Liver (tissue), 9 donors: Measurements from ENCODE around the gene CDH26. TPM values are rescaled to one million over a fixed set of nuclear protein-coding genes. Genes with fewer than 3 reads are reported as not detected.

Source experiments
- DNase-seq: peaks from one replicate; pipeline ENCODE4 v3.0.0-alpha.2; 2017; ENCODE audit warnings: low spot score
- H3K27ac ChIP-seq, 2 donors: one replicate each; pipeline ENCODE4 v1.7.0; 2013; ENCODE audit warnings: inconsistent platforms in 2 of 2, low read length in 2 of 2, control low read depth in 1 of 2, low read depth in 1 of 2, mild to moderate bottlenecking in 1 of 2
- H3K27me3 ChIP-seq, 4 donors: one replicate each; pipeline versions ENCODE4 v1.6.1 to v1.7.0; 2013; ENCODE audit warnings: low read length in 3 of 4, inconsistent platforms in 1 of 4, mild to moderate bottlenecking in 1 of 4, moderate library complexity in 1 of 4; ENCODE audit not compliant: control insufficient read depth in 4 of 4, insufficient read depth in 4 of 4
- H3K36me3 ChIP-seq, 4 donors: one replicate each; pipeline versions ENCODE4 v1.6.1 to v1.7.0; 2013; ENCODE audit warnings: low read length in 3 of 4, mild to moderate bottlenecking in 3 of 4, low read depth in 1 of 4, moderate library complexity in 1 of 4; ENCODE audit not compliant: control insufficient read depth in 4 of 4, insufficient read depth in 3 of 4
- H3K4me1 ChIP-seq, 4 donors: one replicate each; pipeline versions ENCODE4 v1.6.1 to v1.7.0; 2013; ENCODE audit warnings: low read length in 3 of 4, mild to moderate bottlenecking in 3 of 4, moderate library complexity in 1 of 4; ENCODE audit not compliant: control insufficient read depth in 4 of 4, insufficient read depth in 4 of 4
- H3K4me3 ChIP-seq, 3 donors: one replicate each; pipeline versions ENCODE4 v1.6.1 to v1.7.0; 2013; ENCODE audit warnings: low read length in 3 of 3, control low read depth in 1 of 3, low read depth in 1 of 3, mild to moderate bottlenecking in 1 of 3
- H3K9ac ChIP-seq, 2 donors: one replicate each; pipeline ENCODE4 v1.7.0; 2013; ENCODE audit warnings: low read length in 2 of 2, mild to moderate bottlenecking in 2 of 2, moderate library complexity in 2 of 2, control low read depth in 1 of 2, low read depth in 1 of 2
- H3K9me3 ChIP-seq, 4 donors: one replicate each; pipeline versions ENCODE4 v1.6.1 to v1.7.0; 2013; ENCODE audit warnings: low read length in 3 of 4; ENCODE audit not compliant: control insufficient read depth in 4 of 4
- EGR1 ChIP-seq, 2 donors: IDR thresholded peaks; 2 replicates each; pipeline ENCODE4 v1.6.1; 2016 to 2018; ENCODE audit warnings: antibody characterized with exemption in 2 of 2, low read depth in 2 of 2
- GABPA ChIP-seq, 2 donors: IDR thresholded peaks in 1 of 2; conservative IDR thresholded peaks in 1 of 2; 2 replicates each; pipeline ENCODE4 v1.6.1; 2016; ENCODE audit warnings: antibody characterized with exemption in 2 of 2, mild to moderate bottlenecking in 1 of 2, moderate library complexity in 1 of 2
- HNF4A ChIP-seq, 2 donors: conservative IDR thresholded peaks; 2 replicates each; pipeline ENCODE4 v1.6.1; 2016; ENCODE audit warnings: antibody characterized with exemption in 2 of 2, mild to moderate bottlenecking in 2 of 2
- JUND ChIP-seq, 2 donors: IDR thresholded peaks; 2 replicates each; pipeline ENCODE4 v1.6.1; 2016; ENCODE audit warnings: antibody characterized with exemption in 2 of 2
- NR2F2 ChIP-seq: IDR thresholded peaks from 2 replicates; pipeline ENCODE4 v1.6.1; 2016; ENCODE audit warnings: antibody characterized with exemption
- RAD21 ChIP-seq, 2 donors: IDR thresholded peaks; 2 replicates each; pipeline ENCODE4 v1.6.1; 2016; ENCODE audit warnings: antibody characterized with exemption in 2 of 2, mild to moderate bottlenecking in 2 of 2
- SP1 ChIP-seq: IDR thresholded peaks from 2 replicates; pipeline ENCODE4 v1.6.1; 2018; ENCODE audit warnings: antibody characterized with exemption, mild to moderate bottlenecking
- YY1 ChIP-seq: IDR thresholded peaks from 2 replicates; pipeline ENCODE4 v1.6.1; 2016; ENCODE audit warnings: antibody characterized with exemption, mild to moderate bottlenecking
- WGBS: extraction: QIAGEN DNeasy Blood & Tissue Kit; methylation state at CpG from one replicate; pipeline ENCODE4 v1.1.7; 2013; 5-methylcytosine and 5-hydroxymethylcytosine counted together
- polyA plus RNA-seq, 2 donors: library from polyadenylated mRNA; stranded (reverse) in 1 of 2; unstranded in 1 of 2; fragments of 200-250 nt in 1 of 2; fragments of >200 nt in 1 of 2; fragmentation: Nextera tagmentation in 1 of 2; extraction: Ambion mirVana in 1 of 2; gene quantifications; one replicate each; pipeline versions ENCODE4 v1.2.1 to v1.2.3, GENCODE V29; 2013 to 2015
- total RNA-seq, 2 donors: library from RNA; depleted of rRNA; stranded (reverse); fragments of >200 nt; gene quantifications; one replicate each; pipeline ENCODE4 v1.2.3, GENCODE V29; 2014
- TF ChIP-seq, protein P1 (sequence below): IDR thresholded peaks from 2 replicates; pipeline ENCODE4 v1.6.1; 2016; ENCODE audit warnings: antibody characterized with exemption
- TF ChIP-seq, protein P2 (sequence below): IDR thresholded peaks from 2 replicates; pipeline ENCODE4 v1.6.1; 2016; ENCODE audit warnings: antibody characterized with exemption
- TF ChIP-seq, protein P3 (sequence below): IDR thresholded peaks from 2 replicates; pipeline ENCODE4 v1.6.1; 2016; ENCODE audit warnings: antibody characterized with exemption
- donor health status: healthy.
- donor health status: healthy.
- donor health status: healthy.
- donor health status: healthy.
- donor health status: healthy.

CDH26 gene
- total and polyA plus RNA-seq, 4 donors = 0.03 to 0.70 (median 0.43) TPM

DNA sequence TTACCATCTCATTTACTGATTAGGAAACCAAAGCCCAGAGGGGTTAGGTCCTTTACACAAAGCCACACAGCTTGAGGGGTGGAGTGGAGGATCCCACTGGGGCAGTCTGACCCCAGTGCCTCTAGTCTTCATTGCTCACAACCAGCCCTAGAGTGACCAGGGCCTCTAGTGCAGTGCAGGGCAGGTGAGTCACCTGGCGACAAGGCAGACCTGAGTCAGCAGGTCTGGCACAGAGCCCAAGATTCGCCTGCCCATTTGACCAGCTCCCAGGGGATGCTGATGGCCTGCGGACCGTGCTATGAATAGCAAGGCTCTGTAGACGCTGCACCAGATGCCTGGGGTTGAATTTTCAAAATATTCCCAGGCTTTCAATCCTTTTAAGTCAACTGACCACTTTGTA is 29.9 kb downstream of the CDH26 start:
- no peak for DNase-seq
- H3K9ac ChIP-seq = no peak overlapping the region
- TF ChIP-seq, protein P1, sequence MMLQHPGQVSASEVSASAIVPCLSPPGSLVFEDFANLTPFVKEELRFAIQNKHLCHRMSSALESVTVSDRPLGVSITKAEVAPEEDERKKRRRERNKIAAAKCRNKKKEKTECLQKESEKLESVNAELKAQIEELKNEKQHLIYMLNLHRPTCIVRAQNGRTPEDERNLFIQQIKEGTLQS = no peak
- TF ChIP-seq NR2F2 (no peak), JUND (IDR thresholded peaks at IDR 0.05) (no peak), YY1 (no peak)
- H3K4me1 ChIP-seq = no peaks in the 10 kb centered on the region
- H3K36me3 ChIP-seq = no peaks in the 10 kb centered on the region
- WGBS = 74% methylated on average over 5 of the region's 5 CpGs
- H3K27me3 ChIP-seq = no peaks in the 10 kb centered on the region
- no peaks in the 10 kb centered on the region for H3K9me3 ChIP-seq
- H3K4me3 ChIP-seq = no peak overlapping the region
- H3K27ac ChIP-seq = no peak overlapping the region

DNA sequence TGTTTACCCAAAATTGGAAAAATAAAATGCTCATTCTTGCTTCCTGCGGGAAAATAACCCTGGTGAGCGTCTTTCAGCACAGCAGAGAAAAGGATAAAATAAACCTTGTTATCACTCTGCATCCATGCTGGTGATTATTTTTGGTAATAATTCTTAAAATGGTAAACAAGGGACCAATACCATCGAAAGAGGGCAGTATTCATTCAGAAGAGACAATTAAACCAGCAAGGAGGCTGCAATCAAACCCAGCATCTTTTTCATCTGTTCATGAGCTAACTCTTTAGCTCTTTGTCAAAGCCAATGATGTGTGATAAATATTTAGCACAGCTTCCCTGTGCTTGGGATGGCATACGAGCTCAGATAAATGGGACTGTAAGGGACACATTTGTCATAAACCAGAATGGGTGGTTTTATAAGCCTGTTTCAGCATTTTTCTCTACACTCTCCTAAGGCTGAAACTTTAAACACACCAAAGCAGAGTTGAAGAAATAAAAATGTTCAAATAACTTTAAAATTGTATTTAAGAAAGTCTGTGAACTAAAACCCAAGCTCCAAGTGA is 34.4 kb downstream of the CDH26 start:
- H3K4me1 ChIP-seq = no peaks in the 10 kb centered on the region
- TF ChIP-seq RAD21 (IDR thresholded peaks at IDR 0.05) (peak in 1 of 2 donors; percentile 18), NR2F2 (no peak)

DNA sequence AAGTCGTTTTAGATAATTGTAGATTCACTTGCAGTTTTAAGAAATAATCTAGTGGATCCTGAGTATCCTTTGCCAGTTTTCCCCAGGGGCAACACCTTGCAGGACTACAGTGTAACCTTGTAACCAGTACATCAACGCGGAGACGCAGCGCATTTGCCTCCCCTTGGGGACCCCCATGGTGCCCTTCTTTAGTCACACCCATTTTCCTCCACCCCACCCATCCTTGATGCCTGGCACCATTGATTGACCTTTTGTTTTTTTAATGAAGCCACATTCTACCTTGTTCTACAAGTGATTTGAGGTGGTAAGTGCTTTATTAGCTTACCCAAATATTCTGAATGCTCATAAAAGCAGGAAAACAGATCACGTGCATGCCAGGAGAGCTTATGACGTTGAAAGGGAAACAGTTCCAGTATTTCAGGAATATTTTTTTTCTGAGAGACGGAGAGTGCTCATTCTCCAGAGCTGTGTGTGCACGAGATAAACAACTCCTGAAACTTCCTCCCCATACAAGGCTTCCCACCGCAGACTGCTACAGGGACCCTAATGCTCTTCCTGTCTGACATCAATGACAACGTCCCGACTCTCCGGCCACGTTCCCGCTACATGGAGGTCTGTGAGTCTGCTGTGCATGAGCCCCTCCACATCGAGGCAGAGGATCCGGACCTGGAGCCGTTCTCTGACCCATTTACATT is 35.7 kb downstream of the CDH26 start:
- WGBS = 40% methylated on average over 18 of the region's 18 CpGs
- Histone ChIP-seq H3K4me1 (no peaks in the 10 kb centered on the region), H3K9ac (no peak overlapping the region), H3K27me3 (no peaks in the 10 kb centered on the region), H3K4me3 (no peak overlapping the region), H3K9me3 (no peaks in the 10 kb centered on the region), H3K36me3 (no peaks in the 10 kb centered on the region), H3K27ac (no peak overlapping the region)
- no peak for TF ChIP-seq RAD21 (IDR thresholded peaks at IDR 0.05)
- TF ChIP-seq, protein P2, sequence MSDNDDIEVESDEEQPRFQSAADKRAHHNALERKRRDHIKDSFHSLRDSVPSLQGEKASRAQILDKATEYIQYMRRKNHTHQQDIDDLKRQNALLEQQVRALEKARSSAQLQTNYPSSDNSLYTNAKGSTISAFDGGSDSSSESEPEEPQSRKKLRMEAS = no peak
- TF ChIP-seq NR2F2 = no peak
- no peak for TF ChIP-seq SP1
- no peak for TF ChIP-seq JUND (IDR thresholded peaks at IDR 0.05)
- no peak for TF ChIP-seq YY1
- no peak for TF ChIP-seq HNF4A (conservative IDR thresholded peaks at IDR 0.05)
- no peak for TF ChIP-seq EGR1 (IDR thresholded peaks at IDR 0.05; ENCODE audit: low read depth in 2 of 2)
- TF ChIP-seq, protein P1 = no peak
- no peak for TF ChIP-seq GABPA (IDR thresholded peaks at IDR 0.05 in 1 of 2, conservative IDR thresholded peaks at IDR 0.05 in 1 of 2)
- TF ChIP-seq, protein P3, sequence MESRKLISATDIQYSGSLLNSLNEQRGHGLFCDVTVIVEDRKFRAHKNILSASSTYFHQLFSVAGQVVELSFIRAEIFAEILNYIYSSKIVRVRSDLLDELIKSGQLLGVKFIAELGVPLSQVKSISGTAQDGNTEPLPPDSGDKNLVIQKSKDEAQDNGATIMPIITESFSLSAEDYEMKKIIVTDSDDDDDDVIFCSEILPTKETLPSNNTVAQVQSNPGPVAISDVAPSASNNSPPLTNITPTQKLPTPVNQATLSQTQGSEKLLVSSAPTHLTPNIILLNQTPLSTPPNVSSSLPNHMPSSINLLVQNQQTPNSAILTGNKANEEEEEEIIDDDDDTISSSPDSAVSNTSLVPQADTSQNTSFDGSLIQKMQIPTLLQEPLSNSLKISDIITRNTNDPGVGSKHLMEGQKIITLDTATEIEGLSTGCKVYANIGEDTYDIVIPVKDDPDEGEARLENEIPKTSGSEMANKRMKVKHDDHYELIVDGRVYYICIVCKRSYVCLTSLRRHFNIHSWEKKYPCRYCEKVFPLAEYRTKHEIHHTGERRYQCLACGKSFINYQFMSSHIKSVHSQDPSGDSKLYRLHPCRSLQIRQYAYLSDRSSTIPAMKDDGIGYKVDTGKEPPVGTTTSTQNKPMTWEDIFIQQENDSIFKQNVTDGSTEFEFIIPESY = no peak
- no peak for DNase-seq

More for the DNA sequence above, 34.4 kb downstream of the CDH26 start:
- H3K36me3 ChIP-seq = no peaks in the 10 kb centered on the region
- DNase-seq = no peak
- H3K27ac ChIP-seq = no peak overlapping the region
- H3K9ac ChIP-seq = no peak overlapping the region
- H3K9me3 ChIP-seq = no peaks in the 10 kb centered on the region
- WGBS = 81% methylated on average over 4 of the region's 4 CpGs
- no peaks in the 10 kb centered on the region for H3K27me3 ChIP-seq
- H3K4me3 ChIP-seq = no peak overlapping the region
